SKM-1 (cell line): ENCODE measurements around the gene FGF18.
A peak's percentile ranks its signal among the peaks of the same experiment; 100 is the strongest.
"Not testable (repeated sequence)": the region's sequence is repeated elsewhere in the genome, so short reads cannot be mapped to it uniquely, and the experiment has no call there.

Experiments
- DNase-seq: peaks from one replicate; lab custom pipeline; 2025; ENCODE audit not compliant: unreplicated experiment; lab: John Stamatoyannopoulos, UW

FGF18 gene

DNA sequence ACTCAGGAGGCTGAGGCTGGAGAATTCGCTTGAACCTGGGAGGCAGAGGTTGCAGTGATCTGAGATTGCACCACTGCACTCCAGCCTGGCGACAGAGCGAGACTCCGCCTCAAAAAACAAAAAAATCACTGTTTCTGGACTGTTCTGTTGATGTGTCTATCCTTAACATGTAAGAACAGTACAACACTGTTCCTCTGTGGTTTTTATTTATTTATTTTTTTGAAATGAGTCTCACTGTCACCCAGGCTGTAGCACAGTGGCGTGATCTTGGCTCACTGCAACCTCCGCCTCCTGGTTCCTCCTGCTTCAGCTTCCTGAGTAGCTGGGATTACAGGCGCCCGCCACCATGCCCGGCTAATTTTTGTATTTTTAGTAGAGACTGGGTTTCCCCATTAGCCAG lies 20.8 kb upstream of the FGF18 start:
- not testable (repeated sequence) for DNase-seq

DNA sequence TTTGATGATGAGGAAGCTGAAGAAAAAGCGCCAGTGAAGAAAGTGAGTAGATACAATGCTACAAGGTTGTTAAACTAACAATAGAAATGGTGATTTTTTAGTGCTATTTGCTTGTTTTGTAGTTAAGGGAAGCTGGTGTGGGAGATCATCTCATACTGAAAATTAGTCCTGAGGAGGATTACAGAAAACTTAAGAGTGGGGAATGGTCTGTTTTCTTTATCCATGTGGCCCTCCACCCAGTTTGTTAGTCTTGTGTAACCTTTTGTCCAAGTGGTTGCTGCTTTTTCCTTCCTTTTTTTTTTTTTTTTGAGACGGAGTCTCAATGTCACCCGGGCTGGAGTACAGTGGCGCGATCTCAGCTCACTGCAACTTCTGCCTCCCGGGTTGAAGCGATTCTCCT lies 19.3 kb upstream of the FGF18 start:
- DNase-seq = no peak

DNA sequence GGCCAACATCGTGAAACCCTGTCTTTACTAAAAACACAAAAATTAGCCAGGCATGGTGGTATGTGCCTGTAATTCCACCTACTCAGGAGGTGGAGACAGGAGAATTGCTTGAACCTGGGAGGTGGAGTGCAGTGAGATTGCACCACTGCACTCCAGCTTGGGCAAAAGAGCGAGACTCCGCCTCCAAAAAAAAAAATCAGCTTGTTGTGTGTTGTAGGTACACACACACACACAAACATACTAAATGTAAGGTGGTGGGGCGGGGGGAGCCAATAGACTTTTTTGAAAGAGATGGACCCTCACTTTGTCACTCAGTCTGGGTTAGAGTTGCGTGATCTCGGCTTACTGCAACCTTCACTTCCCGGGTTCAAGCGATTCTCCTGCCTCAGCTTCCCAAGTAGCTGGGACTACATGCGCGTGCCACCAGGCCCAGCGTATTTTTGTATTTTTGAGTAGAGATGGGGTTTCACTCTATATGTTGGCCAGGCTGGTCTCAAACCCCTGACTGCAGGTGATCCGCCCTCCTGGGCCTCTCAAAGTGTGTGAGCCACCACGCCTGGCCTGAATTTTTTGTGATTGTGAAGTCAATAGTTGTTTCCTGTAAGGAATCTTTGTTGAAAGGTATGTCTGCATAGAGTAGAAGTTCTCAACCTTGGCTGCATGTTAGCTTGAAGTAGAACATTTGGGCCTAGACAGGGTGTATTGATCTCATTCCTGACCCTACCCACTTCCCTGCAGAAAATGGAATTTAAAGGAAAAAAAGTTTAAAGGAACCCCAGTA lies 18.1 kb upstream of the FGF18 start:
- DNase-seq = no peak

DNA sequence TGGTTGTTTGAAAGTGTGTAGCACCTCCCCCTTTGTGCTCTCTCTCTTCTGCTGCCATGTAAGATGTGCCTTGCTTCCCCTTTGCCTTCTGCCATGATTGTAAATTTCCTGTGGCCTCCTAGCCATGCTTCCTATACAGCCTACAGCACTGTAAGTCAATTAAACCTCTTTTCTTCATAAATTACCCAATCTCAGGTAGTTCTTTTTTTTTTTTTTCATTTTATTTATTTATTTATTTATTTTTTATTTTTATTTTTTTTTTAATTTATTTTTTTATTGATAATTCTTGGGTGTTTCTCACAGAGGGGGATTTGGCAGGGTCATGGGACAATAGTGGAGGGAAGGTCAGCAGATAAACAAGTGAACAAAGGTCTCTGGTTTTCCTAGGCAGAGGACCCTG lies 16.7 kb upstream of the FGF18 start:
- DNase-seq = not testable (repeated sequence)

DNA sequence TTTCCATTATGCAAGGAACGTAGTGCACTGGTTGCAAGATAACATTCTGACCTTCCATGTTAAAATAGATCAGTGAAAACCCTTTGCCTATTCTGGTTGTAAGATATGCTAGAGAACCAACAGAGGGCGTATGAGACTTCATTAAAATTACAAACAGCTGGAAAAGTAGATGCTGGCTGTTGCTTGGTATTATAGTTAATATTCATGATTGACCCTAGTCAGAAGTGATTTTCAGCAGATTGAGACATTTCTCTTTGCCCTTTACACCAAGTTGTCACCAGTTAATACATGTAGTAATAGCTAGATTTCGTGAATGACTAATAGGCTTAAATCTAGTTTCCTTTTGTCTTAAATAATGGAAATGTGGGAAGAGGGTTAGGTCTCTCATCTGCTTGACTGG lies 13.8 kb upstream of the FGF18 start:
- no peak for DNase-seq

DNA sequence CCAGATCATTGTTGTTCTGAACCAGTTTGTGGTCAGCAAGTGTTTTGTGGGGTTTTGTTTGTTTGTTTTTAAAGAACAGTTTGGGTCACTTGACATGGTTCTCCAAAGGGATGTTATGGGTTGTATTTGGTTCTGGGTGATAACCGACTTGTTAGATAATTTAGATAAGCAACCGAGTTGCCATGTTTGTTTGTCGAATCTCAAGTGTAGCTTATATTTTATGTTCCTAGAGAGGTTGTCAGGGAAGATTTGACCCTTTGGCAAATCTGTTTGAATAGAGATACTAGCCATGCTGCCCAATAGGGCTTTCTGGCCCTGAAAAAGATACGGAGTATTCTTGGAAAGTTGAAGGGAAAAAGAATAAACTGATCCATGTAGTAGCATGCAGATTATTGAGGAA lies 12.2 kb upstream of the FGF18 start:
- no peak for DNase-seq

DNA sequence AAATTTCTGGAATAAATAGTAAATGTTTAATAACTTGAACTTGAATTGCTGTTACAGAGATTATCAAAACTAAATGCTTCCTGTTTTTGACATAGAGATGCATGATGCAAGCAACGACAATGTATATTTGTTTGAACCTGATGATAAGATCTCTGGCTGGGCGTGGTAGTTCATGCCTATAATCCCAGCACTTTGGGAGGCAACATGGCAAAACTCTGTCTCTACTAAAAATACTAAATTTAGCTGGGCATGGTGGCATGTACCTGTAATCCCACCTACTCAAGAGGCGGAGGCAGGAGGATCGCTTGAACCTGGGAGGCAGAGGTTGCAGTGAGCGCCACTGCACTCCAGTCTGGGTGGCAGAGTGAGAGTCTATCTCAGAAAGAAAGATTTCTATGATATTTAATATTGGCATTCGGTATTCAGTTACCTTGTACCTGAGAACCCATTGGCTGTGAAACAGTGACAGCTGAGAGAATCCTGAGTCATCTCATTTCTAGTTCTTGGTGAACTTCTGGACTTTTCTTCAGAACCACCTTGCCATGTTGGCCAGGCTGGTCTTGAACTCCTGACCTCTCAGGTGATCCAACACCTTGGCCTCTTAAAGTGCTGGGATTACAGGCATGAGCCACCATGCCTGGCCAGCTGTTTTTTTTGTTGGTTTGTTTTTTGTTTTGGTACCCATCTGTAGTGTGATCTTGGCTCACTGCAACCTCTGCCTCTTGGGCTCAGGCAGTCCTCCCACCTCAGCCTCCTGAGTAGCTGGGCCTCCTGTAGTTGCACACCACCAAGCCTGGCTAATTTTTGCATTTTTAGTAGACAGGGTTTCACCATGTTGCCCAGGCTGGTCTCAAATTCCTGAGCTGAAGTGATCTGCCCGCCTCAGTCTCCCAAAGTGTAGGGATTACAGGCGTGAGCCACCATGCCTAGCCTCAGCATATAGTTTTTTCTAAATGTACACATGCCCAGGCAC lies 10.0 kb upstream of the FGF18 start:
- DNase-seq = no peak

DNA sequence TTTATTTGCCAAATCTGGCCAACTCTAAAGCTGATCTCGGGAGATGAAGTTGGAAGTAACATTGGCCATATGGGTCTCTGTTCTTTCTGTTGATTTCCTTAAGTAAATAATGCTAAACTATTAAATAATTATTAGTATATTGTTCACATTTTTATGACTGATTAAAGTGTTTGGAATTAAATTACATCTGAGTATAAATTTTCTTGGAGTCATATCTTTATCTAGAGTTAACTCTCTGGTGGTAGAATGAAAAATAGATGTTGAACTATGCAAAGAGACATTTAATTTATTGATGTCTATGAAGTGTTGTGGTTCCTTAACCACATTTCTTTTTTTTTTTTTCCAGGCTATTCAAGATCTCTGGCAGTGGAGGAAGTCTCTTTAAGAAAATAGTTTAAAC lies 9.3 kb upstream of the FGF18 start:
- DNase-seq = no peak

DNA sequence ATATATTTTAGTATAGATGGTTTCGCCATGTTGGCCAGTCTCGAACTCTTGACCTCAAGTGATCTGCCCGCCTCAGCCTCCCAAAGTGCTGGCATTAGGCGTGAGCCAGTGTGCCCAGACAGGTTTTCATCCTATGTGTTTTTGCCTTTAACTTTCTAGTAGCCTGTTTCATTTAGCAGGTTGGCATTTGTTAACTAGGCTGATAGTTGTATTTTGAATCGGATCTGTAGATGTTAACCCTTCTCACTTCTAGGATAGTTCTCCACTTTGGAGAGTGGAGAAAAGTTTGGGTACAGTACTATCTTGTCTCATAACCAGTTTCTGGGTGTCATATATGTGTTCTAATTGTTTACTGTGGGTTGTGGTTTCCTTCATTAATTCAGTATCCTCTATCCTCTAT lies 7.3 kb upstream of the FGF18 start:
- DNase-seq = no peak

DNA sequence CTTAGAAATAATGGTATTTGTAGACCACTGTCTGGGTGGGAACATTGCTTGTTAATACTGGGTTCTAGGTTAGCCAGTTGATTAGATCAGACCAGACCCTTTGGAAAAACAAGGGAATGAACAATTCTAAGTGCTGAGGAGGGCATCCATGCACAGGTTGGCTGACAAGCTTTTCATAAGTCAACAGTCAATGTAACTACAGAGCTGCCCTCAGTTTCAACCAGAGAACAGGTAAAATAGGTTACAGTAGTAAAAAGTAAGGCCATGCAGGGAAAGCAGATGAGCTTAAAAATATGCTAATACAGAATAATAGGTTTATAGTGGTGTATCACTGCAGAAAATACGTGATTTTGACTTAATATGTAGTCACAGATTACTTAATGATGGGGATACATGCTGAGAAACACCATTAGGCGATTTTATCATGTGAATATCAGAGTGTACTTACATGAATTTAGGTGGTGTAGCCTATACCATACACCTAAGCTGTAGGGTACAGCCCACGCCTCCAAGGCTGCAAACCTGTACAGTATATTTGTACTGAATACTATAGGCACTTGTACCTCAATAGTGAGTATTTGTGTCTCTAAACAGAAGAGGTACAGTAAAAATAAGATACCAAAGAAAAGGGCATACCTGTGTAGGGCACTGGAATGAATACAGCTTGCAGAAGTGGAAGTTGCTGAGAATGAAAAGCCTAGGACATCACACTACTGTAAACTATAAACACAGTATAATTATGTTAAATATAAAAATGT lies 6.1 kb upstream of the FGF18 start:
- no peak for DNase-seq

DNA sequence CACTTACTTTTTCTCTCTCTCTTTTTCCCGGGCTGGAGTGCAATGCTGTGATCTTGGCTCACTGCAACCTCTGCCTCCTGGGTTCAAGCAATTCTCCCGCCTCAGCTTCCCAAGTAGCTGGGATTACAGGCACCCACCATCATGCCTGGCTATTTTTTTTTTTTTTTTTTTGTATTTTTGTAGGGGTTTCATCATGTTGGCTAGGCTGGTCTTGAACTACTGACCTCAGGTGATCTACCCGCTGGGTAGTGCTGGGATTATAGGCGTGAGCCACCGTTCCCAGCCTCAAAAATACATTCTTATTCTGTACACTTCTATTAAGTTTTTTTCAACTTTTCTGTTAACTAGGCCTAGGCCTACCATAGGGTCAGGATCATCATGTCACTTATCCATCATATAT lies 5.5 kb upstream of the FGF18 start:
- not testable (repeated sequence) for DNase-seq

DNA sequence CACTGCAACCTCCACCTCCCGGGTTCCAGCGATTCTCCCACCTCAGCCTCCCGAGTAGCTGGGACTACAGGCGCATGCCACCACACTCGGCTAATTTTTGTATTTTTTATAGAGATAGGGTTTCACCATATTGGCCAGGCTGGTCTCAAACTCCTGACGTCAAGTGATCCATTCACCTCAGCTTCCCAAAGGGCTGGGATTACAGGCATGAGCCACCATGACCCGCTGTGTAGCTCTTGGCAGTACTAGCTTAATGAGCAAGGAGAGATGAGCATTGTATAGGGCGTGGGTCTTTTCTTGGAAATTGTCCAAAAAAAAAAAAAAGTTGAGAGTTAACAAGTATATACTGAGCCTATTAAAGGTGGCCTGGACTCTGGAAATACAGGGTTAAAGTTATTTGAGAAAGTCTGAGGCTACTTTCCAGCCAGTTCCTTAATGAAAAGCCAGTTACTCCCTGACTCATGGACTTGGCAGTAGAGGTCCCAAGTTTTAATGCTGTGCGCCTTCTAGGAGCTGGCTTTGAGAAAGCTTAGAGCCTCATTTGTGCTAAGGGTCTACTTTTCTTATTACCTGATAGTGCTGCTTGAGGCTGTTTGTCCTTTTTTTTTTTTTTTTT lies 4.2 kb upstream of the FGF18 start:
- no peak for DNase-seq

DNA sequence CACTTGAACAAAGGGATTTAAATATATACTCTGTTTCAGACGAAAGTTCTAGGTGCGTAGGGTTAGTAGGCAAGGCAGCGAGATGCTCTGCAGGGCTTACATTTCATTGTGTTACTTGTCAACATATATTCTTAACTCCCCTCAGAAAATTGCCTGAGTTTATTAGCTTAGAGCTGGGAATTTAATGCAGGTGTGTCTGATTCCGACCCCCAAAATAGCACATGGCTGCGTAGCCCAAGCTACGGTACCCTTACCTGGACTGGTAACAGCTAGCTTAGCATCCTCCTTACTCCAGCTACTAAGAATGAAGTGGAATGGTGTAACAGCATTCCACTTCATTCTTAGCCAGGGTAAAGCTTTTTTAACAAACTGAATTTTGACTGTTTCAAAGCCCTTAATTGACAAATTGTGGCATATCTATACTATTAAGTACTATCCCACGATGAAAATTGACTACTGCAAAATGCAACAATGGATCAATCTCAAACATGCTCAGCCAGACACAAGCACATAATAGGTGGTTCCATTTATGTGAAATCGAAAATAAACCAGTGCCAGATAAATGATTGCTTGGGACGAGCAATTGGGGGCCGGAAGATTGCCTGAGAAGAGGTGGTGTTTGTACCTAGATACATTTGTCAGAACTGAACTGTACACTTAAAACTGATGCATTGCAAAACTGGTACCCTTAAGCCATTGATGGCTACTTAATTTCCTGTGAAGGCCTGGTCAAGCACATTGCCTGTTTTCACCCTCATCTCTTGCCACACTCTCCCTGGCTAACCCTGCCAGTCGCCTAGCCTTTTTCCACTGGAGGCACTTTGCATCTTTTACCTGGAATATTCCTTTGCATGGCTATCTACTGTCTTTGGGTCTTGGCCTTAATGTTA lies 3.0 kb upstream of the FGF18 start:
- no peak for DNase-seq

DNA sequence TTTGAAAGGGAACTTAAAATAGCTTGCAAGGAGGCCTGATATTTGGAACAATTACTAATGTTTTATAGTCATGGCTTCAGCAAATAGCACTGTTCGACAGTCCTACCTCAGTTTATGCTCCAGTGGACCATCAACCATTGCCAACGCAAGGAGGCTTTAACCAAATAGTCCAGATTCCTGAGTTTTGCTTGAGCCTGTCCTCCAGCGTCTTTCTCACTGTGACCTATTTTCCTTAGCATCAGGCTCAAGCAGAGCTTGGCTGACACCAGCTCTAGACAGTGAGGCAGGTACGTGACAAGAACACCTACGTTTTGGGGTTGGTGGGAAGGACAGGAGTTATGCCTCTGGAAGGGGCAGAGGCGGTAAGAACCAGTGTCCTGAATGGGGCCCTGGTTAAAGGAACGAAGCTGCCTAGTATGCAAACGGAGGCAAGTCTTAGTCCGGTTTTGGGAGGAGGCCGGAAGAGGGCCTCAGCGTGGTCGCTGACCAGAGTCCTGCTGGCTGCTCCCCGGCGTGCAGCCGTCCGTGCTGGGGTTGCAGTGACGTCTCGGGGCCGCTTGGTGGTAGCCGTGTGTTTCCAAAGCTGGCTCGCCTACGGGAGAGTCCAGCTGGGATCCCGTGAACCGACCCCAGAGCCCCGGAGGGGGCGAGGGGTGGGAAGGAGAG lies 998 bp upstream of the FGF18 start:
- peak; percentile 16 for DNase-seq

DNA sequence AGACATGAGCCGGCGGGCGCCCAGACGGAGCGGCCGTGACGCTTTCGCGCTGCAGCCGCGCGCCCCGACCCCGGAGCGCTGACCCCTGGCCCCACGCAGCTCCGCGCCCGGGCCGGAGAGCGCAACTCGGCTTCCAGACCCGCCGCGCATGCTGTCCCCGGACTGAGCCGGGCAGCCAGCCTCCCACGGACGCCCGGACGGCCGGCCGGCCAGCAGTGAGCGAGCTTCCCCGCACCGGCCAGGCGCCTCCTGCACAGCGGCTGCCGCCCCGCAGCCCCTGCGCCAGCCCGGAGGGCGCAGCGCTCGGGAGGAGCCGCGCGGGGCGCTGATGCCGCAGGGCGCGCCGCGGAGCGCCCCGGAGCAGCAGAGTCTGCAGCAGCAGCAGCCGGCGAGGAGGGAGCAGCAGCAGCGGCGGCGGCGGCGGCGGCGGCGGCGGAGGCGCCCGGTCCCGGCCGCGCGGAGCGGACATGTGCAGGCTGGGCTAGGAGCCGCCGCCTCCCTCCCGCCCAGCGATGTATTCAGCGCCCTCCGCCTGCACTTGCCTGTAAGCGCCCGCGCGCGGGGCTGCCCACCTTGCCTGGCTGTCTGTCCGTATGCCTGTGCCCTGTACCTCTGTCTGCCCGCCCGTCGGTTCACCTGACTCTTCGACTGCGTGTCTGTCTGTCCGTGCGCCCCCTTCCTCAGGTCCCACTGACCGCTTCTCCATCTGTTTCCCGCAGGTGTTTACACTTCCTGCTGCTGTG lies 412 bp downstream of the FGF18 start:
- DNase-seq = no peak

DNA sequence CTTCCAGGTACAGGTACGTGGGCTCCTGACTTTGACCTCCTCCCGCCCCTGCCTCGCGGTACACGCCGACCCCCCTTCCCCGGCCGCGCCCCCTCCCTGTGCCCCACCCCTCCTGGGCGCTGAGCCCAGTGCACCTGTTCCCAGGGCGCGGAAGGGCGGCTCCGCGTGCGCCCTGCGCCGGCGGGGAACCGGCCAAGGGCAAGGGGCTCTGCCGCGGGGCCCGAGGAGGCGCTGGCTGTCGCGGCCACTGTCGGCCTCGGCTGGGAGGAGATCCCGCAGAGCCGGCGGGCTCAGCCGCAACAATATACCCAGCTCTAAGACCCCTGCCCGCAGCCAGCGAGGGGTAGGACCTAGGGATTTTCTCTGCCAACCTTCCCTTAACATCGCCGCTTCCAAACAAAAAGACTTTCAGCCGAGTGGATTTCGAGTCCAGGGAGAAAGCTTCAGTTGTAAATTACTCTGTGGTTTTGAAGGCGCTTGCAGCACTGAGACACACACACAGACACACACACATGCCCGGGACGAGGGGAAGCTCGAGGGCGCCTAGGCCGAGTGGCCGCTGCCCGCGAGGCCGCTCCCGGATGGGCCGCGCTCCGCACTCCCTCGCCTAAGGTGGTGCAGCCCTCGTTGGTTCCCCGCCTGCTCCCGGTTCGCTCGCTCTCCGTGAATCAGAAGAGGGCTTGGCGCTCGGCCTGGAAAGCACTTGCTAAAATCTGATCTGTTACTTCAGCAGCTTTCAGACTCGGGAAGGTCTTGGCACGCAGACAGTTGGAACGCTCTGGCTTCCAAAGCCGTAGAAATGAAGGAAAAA lies 1.2 kb downstream of the FGF18 start:
- no peak for DNase-seq

DNA sequence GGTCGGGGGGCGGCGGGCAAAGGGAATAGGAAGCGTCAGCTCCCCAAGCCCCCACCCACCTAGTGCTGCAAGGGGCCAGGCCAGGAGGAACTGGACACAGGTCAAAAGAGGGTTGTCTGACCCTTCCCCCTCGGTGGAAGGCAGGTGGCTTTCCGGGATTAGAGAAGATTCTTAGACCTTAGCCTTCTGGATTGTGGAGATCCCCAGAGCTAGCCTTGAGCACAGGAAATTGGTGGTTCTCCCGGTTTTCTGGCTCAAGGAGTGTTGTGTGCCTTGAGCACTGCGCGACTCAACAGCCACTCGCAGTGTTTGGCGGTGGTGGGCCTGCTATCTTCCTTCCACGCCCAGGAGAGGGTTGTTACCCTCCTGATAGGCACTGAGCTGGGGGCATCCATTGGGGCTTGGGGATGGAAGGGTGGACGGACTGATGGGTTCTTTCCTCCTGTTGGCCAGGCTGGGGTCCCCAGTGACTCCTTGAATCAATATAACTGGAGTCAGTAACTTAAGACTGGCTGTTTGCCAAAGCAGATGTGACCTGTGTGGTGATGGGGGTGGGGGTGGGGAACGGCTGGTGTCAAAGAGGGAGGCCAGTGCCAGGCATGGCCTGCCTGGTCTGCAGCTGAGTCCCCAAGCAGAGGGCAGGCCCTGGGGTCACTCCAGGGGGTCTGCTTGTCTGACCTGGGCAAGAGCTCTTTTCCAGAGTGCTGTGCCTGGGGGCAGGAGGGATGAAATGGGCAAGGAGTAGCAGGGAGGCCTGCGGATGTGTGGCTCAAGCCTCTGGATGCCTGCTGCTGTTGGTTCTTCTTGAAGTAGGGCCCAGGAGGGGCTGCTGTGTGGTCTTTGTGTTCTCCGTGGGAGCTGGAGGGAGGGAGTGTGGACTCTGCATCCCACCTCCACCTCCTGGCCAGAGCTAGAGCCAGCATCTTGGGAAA lies 2.1 kb downstream of the FGF18 start:
- DNase-seq = no peak
